HL-60/S4 treated with phorbol 12-myristate 13-acetate at 8.2 ng/mL for 4 days and 3 days (cell line): ENCODE measurements around the gene MMEL1.

Source experiments
- in situ Hi-C: fragments of 300-500 bp; cut with MboI; formaldehyde crosslinking; loops from 2 replicates; pipeline ENCODE4 v1.15.0; 2022; ENCODE audit warnings: low sequenced_read_pairs

Gene MMEL1

DNA sequence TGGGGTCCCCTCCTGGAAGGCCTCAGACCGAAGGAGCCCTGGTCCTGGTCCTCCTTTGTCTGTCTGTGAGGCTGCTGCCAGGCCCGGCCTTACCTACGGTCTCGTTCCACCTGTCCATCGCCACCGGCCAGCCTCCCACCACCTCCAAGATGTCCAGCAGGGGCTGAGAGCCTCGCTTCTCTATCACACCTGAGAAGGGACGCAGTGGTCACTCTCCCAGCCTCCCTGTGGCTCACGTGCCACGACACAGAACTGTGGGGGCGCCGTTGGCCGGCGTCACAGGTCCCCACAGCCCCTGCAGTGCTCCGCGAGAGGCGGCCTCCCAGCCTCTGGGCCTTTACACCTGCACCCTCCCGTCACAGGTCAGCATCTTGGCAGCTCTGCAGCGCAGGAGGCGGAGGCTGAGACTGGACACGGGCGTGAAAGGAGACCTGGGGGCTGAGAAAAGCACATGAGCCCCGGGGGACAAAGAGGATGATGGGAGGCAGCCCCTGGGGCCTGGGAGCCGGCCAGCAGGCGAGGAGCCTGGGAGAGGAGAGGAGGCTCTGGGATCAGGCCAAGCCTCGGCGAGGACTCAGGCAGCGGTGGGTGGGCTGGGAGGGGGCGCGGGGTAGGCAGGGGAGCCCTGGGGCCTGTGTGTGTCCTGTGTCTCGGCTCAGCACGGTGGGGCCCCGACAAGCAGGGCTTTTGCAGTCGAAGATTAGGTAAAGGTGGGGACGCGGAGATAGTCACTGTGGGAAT, 25.8 kb downstream of the MMEL1 start:
- in situ Hi-C loops, result no loop called here

DNA sequence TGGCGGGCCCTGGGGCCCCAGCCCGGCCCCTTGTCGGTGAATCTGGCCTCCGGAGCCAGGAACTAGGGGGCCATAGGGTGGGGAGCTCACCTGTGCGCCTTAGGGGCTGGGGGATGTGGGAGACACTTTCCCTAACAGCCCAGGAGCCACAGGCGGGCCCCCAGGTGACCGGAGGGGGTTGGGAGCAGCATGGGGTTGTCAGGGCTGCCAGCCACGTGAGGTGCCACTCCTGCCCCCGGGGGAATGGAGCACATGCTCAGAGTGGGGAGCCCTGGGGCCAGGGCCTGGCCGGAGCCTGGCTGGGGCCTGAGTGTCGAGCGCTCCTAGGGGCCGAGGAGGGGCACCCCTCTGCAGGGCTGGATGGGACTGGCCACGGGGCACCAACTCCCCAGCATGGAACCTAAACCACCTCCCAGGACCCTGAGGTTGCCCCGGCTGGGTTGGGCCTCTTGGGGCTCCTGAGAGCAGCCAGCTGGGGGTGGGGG, 26.4 kb downstream of the MMEL1 start:
- in situ Hi-C loops, result no loop called here

DNA sequence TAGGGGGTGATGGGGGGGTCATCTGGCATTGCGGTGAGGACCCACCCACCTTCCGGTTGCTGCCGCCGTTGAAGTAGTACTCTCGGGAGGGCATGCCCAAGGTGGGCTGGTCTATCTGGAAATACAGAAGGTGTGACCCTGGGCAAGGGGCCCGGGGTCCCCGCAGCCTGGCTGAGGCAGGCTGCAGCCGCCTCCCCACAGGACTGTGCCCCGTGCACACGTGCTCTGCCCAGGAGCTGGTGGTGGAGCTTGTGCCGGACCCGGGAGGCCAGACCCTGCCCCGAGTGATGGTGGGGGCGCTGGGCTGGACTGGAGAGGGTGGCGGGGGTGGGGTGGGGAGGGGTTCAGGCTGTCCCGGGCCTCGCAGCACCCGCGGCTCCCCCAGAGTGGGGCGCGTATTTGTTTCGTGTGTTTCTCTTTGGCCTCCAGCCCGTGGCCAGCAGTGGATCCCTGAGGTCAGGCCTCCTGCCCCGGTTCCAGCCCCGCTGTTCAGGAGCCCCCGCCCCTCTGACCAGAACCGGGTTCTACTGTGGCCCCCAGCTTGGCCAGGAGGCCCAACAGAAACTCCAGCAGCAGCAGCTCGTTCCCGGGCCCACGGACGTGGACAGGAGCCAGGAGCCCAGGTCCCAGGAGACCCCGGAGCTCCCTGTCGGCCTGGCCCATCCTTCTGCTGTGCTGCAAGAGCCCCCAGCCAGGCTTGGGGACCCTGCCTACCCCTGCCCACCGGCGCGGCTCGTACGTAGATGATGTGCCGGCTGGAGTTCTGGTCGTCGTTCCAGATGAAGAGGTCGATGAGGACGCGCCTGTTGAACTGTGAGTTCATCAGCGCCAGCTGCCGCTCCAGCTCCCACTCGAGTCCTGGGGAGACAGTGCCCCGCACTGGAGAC, 27.1 kb downstream of the MMEL1 start:
- in situ Hi-C loops, result no loop called here

DNA sequence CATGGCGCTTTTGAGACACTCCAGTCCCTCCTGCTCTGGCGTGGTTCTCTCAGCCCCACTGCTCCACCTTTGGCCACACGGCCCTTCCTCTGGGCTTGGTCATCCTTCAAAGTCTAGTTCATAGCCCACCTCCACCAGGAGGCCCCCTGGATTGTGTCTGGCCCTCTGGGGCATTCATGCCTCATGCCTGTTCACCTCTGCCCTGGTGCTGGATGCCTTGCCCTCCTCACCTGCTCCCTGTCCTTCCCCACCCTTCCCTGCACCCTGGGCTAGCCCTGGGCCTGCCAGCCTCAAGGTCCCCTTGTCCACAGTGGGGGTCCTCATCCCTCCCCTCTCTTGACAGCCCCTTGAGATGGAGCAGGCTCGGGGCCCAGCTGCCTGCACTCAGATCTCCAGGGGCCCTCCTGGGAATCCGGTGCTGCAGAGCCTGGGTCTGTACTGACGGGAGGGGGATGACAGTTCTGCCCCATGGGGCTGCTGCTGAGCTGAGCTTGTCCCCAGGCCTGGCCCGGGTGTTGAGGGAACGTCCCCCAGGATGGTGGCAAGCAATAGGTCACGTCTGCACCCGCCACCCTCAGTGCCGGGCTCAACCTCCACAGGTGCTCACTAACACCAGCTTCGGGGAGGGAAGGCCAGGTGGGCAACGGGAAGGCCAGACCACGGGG, 27.8 kb downstream of the MMEL1 start:
- in situ Hi-C loops, result no loop called here

DNA sequence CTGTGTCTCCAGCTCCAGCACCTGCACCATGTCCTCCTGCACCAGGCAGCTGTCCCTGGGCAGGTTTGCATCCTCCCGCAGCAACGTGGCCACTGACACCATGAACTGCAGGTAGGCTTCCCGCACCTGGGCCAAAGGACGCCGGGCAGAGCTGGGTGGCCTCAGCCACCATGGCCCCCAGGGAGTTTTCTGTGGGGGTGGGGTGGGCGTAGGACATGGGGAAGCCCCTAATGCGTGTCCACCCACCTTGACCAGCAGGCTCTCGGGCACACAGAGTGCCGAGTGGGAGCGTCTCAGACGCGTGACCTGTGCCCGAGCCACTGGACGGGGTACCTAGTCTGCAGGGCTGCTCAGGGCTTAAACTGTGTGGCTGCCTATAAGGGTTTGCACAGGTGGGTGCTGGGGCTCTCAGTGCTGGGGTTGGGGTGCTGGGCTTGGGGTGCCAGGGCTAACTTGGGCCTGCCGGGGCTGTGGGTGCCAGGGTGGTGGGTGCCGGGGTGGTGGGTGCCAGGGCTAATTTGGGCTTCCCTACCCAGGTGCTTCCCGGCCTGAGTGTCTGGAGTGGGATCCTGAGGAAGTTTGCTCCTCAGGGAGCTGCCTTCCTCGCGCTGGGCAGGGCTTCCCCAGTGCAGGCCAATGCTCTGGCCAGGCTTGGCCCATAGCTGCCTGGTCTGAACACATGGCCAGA, 28.5 kb downstream of the MMEL1 start:
- in situ Hi-C loops, result no loop called here

DNA sequence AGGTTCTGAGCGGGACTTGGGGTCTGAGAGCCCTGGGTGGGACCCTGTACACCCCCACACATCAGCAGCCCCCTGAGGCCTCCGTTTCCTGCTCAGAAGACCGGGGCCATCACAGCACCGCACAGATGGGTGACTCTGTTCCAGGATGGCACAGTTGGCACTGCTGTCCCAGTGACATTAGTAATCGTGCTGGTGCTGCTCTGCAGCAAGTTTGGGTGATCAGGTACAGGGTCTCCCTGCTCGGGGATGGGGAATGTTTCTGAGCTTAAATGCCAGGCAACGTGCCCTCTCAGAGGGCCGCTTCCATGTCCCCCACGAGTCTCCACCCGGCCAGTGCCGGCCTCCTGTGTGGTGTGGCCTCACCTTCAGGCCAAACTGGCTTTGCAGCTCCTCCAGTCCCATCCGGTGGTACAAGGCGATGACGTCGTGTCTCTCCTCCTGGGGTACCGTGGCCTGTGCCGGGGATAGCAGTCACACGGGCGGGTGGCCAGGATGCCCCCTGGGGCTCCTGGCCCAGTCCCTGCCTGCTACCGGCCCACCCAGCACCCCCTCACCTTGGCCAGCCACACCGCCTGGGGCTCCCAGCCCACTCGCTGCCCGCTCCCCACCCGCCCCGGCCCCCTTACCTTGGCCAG, 29.2 kb downstream of the MMEL1 start:
- in situ Hi-C loops, result no loop called here

DNA sequence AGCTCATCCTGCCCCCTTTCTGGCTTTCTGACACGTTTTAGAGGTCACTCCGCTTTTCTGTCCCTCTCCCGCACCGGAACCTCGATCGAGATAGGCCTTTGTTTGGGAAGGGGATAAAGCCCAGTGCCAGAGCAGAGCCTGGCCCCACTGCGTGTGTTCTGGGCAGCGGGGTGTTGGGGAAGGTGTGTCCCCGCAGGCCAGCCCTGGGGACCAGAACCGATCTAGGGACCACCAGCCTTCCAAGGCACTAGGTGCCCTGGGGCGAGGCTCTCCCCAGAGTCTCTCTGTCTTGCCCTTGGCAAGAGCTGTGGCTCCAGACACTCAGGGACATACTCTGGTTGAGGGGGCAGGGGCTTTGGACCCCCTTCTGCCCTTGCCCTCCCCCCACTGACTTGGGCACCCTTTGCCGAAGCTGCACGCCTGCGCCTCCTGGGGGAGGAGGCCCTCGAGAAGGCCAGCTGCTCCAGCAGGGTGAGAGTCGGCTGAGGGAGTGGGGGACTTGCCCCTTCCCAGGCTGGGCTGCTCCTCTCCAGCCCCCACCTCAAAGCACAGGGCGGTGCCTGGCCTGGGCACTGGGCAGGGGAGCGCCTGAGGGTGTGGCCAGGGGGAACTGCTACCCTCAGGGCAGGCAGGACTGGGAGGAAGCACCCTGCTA, 29.8 kb downstream of the MMEL1 start:
- in situ Hi-C loops, result no loop called here

DNA sequence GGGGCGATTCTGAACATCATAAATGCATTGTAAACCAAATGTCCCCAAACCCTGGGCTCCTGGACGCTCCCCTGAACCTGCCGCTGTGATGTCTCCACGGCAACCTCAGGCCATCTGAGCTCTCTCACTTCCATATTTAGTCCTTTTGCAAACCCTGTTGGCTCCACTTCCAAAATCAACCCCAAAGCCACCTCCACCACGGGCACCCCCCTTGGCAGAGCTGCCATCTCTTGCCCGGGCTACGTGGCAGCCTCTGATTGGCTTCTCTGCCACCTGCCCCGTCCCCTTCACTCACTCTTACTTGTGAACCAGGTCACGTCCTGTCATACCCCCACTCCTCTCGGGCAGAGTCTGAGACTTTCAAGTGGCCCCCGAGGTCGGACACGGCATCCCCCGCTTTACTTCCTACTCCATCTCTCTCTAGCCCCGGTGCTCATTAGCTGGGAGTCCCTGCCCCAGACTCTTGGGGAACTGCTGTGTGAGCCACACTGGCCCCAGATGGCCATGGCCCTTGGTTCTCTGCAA, 30.4 kb downstream of the MMEL1 start:
- in situ Hi-C loops, result no loop called here

DNA sequence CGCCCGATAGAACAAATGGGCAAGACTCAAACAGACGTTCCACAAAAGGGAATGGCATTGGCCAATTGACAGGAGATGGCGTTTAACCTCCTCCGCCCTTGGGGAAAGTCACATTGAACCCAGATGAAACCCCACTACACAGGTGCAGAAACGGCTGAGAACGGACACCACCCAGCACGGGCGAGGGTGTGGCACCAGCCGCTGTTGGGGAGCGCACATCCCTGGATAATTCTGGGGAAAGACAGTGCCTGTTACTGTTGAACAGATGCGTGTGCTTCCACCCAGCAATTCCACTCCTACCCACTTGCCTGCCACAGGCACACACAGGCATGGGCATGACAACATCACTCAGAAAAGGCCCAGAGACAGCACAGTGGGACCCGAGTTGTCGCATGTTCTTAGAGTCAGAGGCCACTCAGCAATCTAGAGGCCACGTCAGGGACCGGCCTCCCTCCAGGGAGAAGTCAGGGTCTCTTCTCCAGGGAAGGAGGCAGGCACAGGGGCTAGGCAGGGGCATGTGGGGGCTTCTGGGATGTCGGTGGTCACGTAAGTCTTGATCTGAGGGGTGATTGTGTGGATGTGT, 31.0 kb downstream of the MMEL1 start:
- in situ Hi-C loops, result no loop called here

DNA sequence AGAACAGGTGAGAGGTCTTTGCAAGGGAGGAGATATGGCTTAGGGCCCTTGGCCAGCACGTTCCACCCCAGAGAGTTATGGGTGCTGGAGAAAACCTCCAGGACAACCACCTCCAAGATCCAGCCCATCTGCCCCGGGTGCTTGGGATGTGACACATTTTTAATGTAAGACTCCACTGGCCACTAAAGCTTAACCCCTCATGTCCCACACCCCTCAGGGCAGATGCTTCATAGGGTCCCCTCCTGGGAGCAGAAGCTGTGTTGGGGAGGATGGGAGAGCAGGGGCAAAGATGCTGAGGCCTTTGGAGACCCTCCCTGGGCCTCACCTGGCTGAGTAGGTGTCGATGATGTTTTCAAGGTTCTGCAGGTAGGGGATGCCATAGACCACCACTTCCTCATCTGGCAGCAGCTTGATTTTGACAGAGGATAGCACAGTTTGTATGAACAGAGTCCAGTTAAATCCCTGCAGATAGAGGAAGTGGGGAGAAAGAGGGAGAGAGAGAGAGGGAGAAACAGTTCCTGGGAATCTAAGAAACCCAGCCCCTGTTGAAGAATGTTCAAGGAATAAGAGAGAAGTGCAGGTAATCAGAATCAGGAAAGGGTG, 34.4 kb downstream of the MMEL1 start:
- in situ Hi-C loops, result no loop called here

DNA sequence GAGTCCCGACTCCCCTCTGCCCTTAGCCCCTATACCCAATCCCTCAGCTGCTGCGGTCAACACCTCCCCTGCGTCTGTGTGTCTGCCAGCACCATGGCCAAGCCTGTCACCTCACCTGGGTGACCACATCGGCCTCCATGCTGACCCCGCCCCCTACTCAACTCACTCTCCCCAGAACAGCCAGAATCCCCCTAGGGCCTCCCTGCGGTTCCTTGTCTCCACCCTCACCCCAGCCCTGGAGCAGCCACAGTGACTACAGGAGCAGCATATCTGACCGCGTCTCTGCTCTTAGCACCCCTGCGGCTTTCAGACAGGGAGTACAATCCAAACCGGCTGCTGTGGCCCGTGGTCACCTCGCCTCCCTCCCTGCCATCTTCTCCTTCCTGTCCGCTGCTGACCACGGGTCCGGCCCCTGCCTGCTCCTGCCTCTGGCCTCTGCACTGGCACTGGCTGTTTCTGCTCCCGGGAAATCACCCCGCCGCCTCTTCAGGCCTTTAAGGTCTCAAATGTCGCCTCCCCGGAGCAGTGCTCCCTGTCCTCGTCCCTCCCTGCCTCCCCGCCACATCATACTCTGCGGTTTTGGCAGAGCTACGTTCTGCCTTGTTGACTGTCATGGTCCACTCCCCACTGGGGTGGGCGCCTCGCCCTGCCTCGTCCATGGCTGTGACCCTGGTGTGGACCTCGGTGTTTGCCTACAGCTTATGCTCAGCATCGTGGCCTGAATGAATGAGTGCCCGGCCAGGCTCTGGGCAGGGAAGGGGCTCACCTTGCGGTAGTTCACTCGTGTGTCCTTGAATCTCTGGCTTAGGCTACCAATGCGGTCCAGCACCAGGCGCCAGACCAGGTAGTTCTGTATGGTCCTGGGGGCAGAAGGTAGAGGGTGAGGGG, 35.1 kb downstream of the MMEL1 start:
- in situ Hi-C loops, result no loop called here

DNA sequence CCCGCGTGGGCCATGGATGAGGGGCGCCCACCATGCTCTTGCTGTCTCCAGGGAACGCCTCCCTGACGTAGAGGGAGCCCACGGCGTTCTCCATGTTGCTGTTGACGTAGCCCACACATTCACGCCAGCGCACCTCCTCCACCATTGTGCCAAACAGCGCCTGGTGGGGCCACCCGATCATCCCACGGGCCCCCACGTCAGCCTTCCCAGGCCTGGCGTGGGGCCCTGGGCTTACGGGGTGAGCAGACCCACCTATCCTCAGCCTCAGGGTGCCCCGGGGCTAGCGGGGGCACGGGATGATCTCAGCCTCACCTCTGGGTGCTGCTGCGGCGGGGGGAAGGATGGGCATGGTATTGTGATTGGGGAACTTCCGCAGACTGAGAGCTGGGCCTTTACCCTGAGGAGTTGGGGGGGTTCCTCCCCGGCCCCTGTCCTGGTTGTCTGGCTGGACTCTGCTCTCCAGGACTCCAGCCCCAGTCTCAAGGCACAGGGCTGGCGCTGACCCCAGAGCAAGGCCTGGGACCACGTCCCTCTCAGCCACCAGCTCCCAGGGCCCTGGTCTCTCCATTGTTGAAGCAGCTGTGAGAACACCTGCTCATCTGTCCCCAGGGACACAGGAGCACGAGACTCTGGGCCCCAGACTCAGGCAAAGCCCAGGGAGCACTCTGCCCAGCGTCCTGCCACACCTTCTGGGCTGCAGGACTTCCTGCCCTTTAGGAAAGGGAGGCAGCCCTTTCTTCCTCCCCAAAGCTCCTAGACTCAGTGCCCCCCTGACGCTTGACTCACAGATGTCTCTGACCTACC, 36.1 kb downstream of the MMEL1 start:
- in situ Hi-C loops, result no loop called here

DNA sequence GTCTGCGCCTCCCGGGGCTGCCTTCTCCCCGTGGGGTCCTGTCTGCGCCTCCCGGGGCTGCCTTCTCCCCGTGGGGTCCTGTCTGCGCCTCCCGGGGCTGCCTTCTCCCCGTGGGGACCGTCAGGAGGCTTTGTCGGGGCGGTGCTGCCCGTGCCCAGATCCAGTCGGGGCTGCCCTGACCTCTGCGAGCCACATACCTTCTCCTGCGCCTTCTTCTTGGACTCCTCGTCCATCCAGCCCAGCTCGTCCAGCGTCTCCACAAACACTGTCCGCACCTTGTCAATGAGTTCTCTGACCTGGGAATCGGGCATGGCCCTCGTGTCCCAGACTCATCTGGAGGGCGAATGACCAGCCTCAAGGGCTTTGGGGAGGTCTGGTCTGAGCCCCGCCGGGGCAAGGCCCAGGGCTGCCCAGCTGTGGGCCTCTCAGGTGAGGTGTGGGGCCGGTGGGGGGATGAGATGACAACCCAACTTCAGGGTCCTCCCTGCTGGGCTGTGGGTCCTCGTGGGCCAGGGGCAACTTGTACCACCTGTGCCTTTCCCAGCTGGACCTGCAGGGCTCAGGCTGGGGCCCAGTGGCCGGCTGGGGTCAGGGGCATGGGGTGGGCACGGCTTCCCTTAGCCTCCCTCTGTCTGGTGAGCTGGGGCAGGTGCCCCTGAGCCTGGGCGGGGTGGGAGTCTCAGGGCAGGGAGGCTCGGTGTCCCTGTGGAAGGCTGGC, 36.8 kb downstream of the MMEL1 start:
- in situ Hi-C loops, result no loop called here

DNA sequence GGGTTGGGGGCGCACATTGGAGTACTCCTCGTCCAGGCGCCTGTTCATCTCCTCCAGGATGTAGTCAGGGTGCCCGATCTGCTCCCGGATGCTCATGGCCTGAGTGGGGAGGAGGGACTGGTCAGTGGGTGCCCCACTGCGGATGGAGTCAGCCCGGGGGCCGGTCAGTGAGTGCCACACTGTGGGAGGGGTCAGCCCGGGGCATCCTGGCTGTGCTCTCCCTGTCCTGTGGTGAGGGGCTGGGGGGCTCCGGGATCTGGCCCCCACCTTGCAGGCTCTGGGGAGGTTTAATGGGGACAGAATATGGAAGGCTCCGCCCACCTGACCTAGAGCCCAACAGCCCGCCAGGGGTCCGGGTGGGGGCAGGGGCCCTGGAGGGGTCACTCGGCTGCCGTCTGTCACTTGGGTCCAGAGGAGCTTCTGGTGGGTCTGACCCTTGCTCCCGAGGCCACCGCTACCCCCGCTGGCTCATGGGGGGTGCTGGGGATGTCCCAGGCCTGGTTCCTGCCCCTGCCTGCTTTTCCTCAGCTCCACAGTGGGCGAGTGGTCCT, 37.5 kb downstream of the MMEL1 start:
- in situ Hi-C loops, result no loop called here

DNA sequence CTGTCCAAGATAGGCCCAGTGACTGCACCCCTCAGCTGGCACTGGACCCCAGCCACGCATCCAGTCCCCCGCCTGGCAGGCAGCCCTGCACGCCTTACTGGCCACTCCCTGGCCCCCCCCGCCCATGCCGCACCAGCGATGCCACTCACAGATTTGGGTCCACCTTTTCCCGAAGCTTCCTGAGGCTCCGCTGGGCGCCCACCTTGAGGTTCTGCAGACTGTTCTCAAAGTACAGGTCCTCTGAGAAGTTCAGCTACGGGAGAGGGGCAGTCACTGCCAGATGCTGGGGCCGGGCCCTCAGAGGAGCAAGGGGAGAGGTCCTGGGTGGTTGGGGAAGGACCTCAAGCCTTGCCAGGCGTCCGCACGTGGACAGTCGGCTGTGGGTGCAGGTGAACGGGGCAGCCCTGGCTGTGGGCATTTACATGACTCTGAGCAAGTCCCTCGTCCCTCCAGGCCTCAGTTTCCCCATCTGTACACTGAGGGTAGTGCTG, 38.1 kb downstream of the MMEL1 start:
- in situ Hi-C loops, result no loop called here

DNA sequence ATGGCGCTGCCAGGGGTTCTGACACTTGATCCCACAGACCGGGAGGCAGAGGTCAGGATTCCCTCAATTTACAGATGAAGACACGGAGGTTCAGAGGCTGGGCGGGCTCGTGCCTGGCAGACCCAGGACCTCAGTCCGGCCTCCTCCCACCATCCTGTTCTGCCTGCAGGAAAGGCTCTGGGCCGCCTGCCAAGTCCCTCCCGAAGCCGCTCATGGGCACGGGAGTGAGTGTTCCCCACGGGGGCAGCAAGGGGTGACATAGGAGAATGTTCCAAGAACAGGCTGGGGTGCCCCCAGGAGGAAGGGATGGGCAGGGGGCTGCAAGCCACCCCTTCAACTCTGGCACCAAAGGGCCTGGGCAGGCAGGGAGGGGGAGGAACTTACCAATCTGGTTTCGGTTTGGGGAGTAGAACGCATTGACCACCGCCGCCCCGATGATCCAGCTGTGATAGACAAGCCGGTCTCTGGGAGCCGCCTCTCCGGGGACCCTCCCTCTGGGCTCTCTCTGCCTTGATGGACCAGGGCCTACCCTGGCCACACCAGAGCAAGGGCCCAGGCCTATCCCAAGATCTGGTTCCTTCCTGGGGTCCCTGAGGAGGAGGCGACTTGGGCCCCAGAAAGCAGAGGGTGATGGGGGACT, 38.7 kb downstream of the MMEL1 start:
- in situ Hi-C loops, result no loop called here
